Testis (tissue), 3 donors: ENCODE measurements around the gene RIMS1. TPM values are rescaled to one million over a fixed set of nuclear protein-coding genes. Genes with fewer than 3 reads are reported as not detected.
A peak's percentile ranks its signal among the peaks of the same experiment; 100 is the strongest.

Experiments
- DNase-seq: peaks from one replicate; pipeline ENCODE4 v3.0.0-alpha.2; 2019
- H3K27ac ChIP-seq, 2 donors: fragments of 200-600 bp; sonication (generic); one replicate each; pipeline ENCODE4 v1.5.1; 2019
- H3K27me3 ChIP-seq: fragments of 200-600 bp; sonication (generic); one replicate; pipeline ENCODE4 v1.5.1; 2019
- H3K36me3 ChIP-seq: fragments of 200-600 bp; sonication (generic); one replicate; pipeline ENCODE4 v1.5.1; 2017; ENCODE audit warnings: low read depth; ENCODE audit errors: missing control alignments
- H3K4me1 ChIP-seq: fragments of 200-600 bp; sonication (generic); one replicate; pipeline ENCODE4 v1.5.1; 2019
- H3K4me3 ChIP-seq, 2 donors: fragments of 200-600 bp; sonication (generic); one replicate each; pipeline ENCODE4 v1.5.1; 2017 to 2019
- H3K9me3 ChIP-seq: fragments of 200-600 bp; sonication (generic); one replicate; pipeline ENCODE4 v1.5.1; 2017
- CTCF ChIP-seq, 3 experiments: fragments of 450-650 bp in 2 of 3; fragments of 200-600 bp in 1 of 3; sonication (generic) in 1 of 3; IDR thresholded peaks; one replicate each; pipeline ENCODE4 v1.5.1; 2016 to 2019; ENCODE audit warnings: antibody characterized with exemption in 3 of 3, mild to moderate bottlenecking in 2 of 3, moderate library complexity in 1 of 3
- POLR2A ChIP-seq: fragments of 450-650 bp; IDR thresholded peaks from one replicate; pipeline ENCODE4 v1.6.1; 2017; ENCODE audit warnings: antibody characterized with exemption, mild to moderate bottlenecking, moderate library complexity
- WGBS, 2 donors: methylation state at CpG; one replicate each; pipeline ENCODE4 v1.1.5; 2018; 5-methylcytosine and 5-hydroxymethylcytosine counted together
- intact Hi-C: fragments of 100-400 bp; cut with DNase I; formaldehyde crosslinking; loops from one replicate; pipeline ENCODE4 v1.15.1; 2023; ENCODE audit warnings: low total_unique reads
- polyA plus RNA-seq: library from polyadenylated mRNA; stranded (reverse); fragments of 350-450 nt; fragmentation: Illumina TruSeq; extraction: RNeasy Lipid Tissue Mini Kit (QIAGEN cat#74804); gene quantifications from one replicate; pipeline ENCODE4 v1.2.3, GENCODE V29; 2014; ENCODE audit warnings: low read depth, low replicate concordance; ENCODE audit not compliant: insufficient read depth
- total RNA-seq, 2 donors: library from RNA; depleted of rRNA; stranded (reverse); fragments of >200 nt; gene quantifications; one replicate each; pipeline ENCODE4 v1.2.3, GENCODE V29; 2016

RIMS1 gene
- total and polyA plus RNA-seq, 3 donors from 2014 or later: 10.0 to 40.9 (median 40.6) TPM

DNA sequence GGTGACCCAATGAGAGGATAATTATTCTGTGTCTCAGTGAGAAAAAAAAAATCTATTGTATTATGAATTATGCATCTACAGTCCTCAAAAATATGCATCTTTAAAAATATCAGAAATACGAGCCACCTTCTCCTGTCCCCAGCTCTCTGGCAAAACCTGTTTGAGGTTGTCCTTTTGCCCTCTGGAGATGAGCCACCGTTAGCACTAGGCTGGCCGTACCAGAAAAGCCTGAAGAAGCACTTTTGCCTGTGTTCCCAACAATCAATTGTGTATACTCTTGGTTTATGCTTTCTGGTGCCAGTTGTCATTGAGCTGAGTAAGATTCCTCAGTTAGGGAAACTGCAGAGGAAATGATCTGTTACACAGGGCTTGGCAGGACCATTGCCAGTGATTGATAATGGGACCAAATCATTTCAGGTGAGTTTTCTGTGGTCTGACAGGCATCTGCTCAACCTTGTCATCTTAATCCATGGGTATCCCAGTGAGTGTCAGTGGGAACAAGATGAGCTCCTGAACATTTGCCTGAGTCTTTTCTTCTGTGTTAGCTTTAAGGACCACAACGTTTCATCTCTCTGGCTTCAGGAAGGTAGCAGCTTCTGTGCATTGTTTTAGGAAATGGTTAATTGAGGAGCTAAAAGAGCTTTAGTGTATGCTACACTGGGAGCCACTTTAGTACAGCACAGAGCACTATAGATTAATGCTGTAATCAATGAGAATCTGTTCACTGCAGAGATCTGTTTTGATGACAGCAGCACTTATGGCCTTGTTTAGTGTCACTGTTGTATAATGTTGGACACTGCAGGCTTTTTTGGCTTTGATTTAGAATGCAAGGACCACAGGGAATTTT is 330.1 kb downstream of the RIMS1 start:
- Histone ChIP-seq H3K4me1 (no peaks in the 10 kb centered on the region), H3K27ac (no peak overlapping the region), H3K9me3 (no peaks in the 10 kb centered on the region), H3K4me3 (no peak overlapping the region), H3K27me3 (no peaks in the 10 kb centered on the region), H3K36me3 (no peaks in the 10 kb centered on the region)
- 66 to 69% methylated on average over 4 of the region's 4 CpGs for WGBS, 2 donors
- intact Hi-C loops: no loop called here
- no peak for DNase-seq
- TF ChIP-seq CTCF (IDR thresholded peaks at IDR 0.05) (no peak), POLR2A (no peak)

DNA sequence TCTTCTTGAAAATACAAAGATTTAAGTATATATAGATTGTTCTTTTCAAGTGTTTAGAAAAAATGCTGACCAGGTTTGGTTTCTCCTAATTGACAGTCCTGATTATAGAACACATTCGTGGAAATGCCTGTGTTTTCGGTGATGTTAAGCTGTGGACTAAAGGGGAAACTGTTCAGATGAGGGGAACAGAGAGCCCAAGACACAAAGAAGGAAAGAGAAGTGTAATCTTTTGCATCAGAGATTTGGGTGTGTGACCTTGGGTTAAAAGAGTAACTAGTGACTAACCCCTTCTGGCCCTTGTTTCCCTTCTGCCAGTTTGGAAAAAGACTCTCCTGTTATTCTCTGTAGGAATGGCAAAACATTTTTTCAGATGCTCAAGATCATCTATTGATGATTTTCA is 331.3 kb downstream of the RIMS1 start:
- Histone ChIP-seq H3K4me1 (no peaks in the 10 kb centered on the region), H3K27me3 (no peaks in the 10 kb centered on the region), H3K9me3 (no peaks in the 10 kb centered on the region), H3K4me3 (no peak overlapping the region), H3K27ac (no peak overlapping the region), H3K36me3 (no peaks in the 10 kb centered on the region)
- intact Hi-C loops: no loop called here
- WGBS, 2 donors: 84 to 87% methylated on average over 2 of the region's 2 CpGs
- TF ChIP-seq CTCF (IDR thresholded peaks at IDR 0.05): no peak
- no peak for TF ChIP-seq POLR2A
- no peak for DNase-seq

- no peak overlapping the region for H3K27ac ChIP-seq
- no peaks in the 10 kb centered on the region for H3K9me3 ChIP-seq
- no peaks in the 10 kb centered on the region for H3K27me3 ChIP-seq
- no peak overlapping the region for H3K4me3 ChIP-seq
- no peaks in the 10 kb centered on the region for H3K4me1 ChIP-seq
- H3K36me3 ChIP-seq: no peaks in the 10 kb centered on the region
- intact Hi-C loops: no loop called here
- peak in 1 of 3 experiments; percentile 8 for TF ChIP-seq CTCF (IDR thresholded peaks at IDR 0.05)
- no peak for TF ChIP-seq POLR2A
- DNase-seq: peak; percentile 54
- 6 to 10% methylated on average over 2 of the region's 2 CpGs for WGBS, 2 donors
These were observed 331.8 kb downstream of the RIMS1 start for GRCh38 chr6:72218125-72218524.

- H3K4me3 ChIP-seq: no peak overlapping the region
- no peaks in the 10 kb centered on the region for H3K9me3 ChIP-seq
- no peak for DNase-seq
- no peaks in the 10 kb centered on the region for H3K27me3 ChIP-seq
- intact Hi-C loops: no loop called here
- TF ChIP-seq CTCF (IDR thresholded peaks at IDR 0.05) (no peak), POLR2A (no peak)
- no peak overlapping the region for H3K27ac ChIP-seq
- no peaks in the 10 kb centered on the region for H3K36me3 ChIP-seq
- H3K4me1 ChIP-seq: no peaks in the 10 kb centered on the region
These were observed 333.2 kb downstream of the RIMS1 start for GRCh38 chr6:72219536-72219935.

- Histone ChIP-seq H3K4me1 (no peaks in the 10 kb centered on the region), H3K9me3 (no peaks in the 10 kb centered on the region), H3K4me3 (no peak overlapping the region), H3K27ac (no peak overlapping the region), H3K27me3 (no peaks in the 10 kb centered on the region), H3K36me3 (no peaks in the 10 kb centered on the region)
- intact Hi-C loops: no loop called here
- TF ChIP-seq CTCF (IDR thresholded peaks at IDR 0.05) (no peak), POLR2A (no peak)
- no peak for DNase-seq
- 0 to 2% methylated on average over 1 of the region's 1 CpG for WGBS, 2 donors
These were observed 351.7 kb downstream of the RIMS1 start for GRCh38 chr6:72238021-72238420.
